GM19238 (cell line): ENCODE results near the gene RTTN.
"Not testable (repeated sequence)": the region's sequence is repeated elsewhere in the genome, so short reads cannot be mapped to it uniquely, and the experiment has no call there.

Experiments used
- DNase-seq: peaks from one replicate; pipeline ENCODE4 v3.0.0; 2011; ENCODE audit warnings: low spot score; ENCODE audit not compliant: insufficient read length

Gene RTTN

DNA sequence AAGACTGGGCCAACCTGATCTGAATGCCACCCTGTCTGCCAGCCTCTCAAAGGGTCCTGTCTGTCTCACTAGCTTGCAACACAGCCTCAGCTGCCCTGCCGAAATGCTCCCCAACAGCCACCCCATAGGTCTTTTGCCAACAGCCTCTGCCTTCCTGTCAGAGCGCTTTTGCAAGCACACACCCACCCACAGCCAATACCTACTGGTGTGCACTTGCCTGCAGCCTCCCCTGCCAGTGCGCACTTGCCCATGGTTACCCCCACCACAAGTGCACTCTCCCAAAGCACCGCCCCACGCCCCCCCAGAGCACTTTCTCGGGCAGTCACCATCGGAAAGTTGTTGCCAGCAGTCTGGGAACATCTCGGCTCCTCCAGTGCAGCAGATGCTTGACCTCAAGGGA is 48.6 kb downstream of the RTTN start:
- no peak for DNase-seq

DNA sequence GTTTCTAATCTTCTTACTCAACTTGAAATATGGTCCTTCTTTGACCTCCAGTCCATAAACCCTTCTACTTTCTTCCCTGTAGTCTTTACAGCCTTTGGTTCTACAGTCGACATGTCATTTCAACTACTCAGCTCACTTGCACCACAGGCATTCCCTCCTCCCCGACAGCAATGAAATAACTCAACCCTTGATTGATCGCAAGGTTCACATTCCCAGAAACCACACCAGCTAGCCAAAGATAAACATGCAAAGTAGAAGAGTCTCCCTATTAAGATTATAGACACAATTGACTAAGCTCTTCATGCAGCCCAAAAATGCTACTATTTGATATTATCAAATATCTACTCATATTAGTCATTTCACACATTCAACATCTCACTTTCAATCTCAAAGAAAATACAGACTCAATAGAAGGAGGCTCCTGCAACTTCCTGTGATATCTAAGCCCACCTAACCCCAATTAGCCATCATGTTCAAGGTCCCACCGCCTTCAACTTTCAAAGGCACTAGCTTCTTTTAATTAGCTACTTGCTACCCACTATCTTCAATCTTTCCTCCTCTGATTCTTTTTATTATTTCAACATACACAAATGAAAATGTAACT is 50.8 kb downstream of the RTTN start:
- DNase-seq = no peak

DNA sequence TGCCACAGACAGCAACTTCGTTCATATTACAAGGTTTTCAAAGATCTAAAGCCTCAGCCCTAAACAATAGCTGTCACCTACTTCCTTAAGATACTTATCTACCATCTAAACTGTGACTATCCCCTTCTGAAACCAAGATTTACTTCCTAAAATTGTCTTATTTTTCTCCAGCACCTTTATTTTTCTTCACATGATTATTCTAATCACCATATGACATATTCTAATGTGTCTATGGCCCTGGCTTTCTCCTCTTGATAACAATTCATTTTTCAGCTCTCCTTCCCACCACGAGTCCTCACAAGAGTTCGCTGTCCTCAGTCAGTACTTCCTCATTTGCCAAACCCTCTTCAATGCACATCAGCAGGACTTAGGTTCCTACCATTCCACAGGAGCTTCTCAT is 53.9 kb downstream of the RTTN start:
- no peak for DNase-seq

DNA sequence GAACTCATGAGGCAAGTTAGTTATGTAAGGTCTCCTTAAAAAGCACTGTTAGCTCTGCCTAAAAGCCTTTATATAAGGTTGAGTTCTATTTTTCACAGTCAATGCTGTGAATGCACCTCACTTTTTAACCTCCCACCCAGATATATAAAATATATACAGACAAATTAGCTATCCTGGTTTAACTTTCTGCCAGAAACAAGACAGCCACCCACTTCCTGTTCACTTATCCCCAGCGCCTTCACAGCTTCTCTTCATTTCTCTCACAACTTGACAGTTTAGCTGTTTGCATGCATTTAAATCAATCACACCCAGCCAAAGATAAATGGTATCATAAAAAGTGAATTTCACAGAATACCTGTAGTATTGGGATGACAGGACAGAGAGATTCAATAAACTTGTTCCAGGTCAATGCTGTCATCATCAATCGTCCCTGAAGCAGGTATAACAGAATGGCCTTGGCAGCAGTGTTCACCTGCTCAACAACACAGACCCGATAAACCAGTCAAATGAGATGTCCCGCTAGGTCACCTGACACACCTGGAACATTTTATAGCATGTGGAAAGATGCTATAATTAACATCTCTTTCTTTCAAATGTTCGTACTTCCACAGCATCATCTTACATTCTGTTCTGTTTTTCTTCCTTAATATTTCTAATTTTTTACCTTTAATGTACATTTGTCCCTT is 55.7 kb downstream of the RTTN start:
- no peak for DNase-seq

DNA sequence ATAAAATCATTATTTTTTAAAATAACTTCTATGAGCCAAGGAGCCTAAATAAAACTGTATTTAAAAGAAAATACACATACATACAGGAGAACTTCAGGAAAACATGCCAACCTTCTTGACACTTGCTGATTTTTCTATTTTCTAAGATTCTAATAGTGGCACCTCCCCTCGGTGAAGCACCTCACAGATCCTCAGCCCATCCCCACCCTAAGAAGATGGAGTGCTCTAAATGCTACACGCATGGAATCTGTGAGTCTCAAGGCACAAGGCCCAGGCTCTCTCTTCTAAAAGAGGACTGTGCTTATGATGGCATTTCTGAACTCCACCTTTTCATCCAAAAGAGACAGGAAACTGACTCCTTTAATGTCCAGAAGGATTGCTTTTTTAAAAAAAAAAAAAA is 56.3 kb downstream of the RTTN start:
- DNase-seq = no peak

DNA sequence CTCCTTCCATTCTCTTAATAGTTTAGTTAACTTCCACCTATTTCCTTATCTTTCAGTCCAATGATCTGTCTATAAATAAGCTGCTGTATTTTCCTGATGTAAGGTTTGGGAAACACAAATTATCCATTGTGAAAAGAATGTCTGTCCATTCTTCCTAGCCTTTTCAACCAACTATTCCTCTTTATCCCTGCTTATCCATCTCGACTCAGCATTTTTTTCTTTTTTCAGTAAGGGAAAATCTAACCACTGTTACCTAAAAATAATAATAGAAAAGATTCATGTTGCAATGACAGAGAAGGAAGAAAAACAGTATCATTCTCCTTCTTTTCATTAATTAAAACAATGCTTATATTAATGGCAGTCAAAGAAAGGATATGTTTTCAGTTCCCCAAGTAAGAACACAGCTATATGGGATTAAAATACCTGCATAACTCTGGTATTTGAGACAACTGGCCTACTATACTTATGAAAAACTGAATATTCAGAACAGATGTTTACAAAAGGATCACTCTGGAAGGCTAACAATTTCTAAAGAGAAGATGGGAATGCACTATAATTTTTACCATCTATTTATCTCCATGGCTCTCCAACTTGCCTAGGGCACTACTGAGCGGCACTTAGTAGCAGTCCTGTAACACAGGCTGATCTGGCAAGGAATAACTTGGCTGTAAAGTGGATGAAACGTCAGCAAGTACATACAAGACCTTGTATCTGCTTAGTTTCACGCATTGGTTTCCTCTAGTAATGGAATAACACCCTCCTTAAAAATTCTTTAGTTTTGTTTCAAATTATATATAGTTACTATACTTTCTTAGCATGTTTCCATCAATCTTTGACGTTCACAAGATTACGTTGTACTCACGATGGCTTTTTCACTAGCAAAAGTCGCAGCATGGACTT is 57.2 kb downstream of the RTTN start:
- no peak for DNase-seq

DNA sequence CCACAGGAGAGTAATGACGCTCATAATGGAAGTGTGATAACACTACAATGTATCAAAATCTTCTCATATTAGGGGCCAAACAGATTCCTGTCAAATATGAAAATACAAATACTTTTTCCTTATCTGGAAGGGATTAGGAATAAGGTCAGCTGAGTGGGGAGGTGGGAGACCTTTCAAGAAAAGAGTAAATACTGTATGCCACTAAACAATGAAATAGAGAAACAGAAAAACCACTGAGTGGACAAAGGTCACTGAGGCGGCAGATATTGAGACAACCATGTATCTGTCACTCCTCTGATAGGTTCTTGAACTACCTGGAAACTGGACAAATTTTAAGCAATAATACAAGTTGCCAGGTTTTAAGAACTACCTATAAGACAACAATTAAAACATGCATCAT is 59.3 kb downstream of the RTTN start:
- no peak for DNase-seq

DNA sequence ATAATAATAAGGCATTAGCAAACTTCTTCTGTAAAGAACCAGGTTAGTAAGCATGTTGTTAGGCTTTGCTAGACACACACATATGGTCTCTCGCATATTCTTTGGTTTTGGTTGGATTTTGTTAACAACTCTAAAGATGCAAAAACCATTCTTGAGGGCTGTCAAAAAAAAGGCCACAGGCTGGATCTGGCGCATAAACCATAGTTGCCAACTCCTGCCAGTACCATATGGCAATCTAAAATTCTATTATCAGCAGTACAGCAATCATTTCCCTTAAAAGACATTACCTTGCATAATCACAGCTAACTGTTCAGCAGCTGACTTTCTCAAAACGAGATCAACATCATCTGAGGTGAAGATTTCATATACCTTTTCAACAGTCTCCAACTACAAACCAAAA is 63.5 kb downstream of the RTTN start:
- DNase-seq = no peak

DNA sequence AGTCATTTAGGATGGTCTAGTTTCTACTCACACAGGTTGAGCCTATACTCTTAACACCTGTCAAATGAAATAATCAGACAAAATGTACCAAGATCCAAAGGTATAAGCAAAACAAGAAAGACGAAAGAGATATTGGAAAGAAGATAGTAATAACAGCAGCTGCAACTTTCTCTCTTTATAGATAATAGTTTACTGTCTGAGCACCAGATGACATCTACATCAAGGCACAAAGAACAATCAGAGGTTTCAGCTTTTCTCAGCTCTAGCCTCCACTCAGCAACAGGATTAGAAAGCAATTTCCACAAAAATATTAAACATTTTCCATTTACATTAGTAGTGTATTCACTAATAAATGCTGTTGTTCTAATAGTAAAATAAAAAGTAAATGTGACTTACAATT is 66.3 kb downstream of the RTTN start:
- DNase-seq = no peak

DNA sequence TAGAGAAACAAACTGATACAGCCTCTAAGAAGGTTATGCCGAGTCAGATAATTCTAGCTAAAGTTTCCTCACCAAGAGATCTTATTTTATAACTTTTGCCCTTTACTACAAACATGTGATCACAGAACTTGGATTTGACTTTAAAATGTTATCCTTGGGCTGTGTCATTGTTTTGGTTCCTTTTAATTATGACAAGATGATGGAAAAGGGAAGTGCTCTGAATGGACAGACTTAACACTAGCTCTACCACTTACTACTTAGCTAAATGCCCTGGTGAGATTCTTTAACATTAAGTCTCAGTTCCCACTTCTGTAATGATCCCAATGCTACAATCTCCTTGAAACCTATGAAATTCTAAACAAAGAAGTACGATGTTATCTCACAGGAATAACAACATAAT is 69.9 kb downstream of the RTTN start:
- DNase-seq = no peak

DNA sequence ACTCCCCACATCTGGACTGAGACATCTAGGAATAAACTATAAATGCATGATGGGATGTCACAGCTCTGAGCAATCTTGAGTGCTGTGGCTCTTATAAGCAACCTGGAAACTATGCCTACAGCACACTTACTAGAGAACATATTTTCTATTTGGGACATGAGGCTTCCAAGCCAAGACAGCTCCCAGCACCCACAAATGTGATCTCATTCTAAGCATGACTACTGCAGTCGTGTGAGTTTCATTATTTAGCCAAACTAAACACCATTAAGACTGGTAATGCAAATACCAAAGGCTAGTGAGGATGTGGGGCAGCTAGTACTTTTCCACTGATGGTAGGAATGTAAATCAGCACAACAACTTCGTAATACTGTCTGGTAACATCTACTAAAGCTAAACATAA is 72.5 kb downstream of the RTTN start:
- DNase-seq = no peak

DNA sequence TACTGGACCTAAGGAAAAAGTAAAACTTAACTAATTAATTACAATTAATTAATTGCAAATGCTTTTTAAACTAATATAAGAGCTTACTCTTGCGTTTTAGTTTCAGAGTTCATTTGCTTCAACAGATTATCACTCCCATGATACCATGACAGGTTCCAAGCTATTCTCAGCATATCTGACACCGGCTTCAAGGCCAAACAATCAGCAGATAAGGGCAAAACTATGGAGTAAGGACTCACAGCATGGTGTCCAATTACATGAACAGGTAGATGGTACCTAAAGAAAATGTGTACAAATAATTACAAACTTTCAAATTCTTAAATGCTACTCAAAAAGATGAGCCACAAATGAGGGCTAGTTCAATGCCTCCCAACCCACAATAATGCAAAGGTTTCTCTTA is 77.2 kb downstream of the RTTN start:
- no peak for DNase-seq

DNA sequence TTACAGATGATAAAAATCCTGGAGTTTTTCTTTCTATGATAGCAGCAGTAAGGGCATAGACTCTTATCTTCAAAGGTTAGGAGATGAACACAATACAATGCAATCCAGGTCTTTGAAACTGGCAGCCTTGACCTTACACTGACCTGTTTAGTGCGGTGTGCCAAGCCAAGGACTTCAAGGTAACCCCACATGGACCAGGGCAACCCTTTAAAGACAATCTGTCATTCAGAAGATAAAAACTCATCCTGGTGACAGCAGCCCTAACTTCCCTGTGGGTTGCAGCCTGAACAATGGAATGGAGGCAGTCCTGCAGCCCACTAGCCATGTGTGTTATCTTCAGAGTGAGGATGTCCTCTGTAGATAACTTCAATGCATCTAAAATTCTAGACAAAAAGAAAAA is 78.1 kb downstream of the RTTN start:
- no peak for DNase-seq

DNA sequence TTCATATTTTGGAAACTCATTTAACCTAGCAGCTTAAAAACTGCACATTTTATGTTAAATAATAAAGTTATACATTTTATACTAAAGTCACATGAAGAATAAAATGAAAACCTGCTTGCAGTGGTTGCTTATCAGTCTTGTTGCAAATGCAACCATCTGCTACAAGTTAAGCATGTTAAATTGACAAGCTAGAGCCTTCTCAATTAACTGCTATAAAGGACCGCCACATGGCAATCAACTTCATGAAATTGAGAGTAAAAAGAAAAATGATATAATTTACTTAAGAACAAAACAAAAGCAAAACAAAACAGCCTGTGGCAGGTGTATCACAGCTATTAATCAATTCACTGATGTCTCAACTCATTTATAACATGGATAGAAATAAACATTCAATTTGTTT is 78.7 kb downstream of the RTTN start:
- no peak for DNase-seq

DNA sequence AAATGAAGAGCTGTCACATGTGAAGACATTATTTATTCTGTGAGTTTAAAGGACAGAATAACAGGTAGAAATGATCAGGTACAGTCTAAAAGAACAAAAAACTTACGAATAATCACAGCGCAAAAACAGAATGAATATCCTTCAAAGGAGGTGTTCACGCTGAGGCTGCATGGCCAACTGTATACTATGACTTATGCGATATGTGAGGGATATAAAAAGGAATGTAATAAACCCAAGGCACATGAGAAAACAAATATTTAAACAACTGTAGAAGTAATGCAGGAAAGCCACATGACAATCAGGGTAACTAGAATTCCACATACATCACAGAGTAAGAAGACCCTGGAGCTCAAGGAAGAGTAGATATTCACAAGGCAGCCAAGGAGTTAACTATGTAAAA is 81.3 kb downstream of the RTTN start:
- no peak for DNase-seq

DNA sequence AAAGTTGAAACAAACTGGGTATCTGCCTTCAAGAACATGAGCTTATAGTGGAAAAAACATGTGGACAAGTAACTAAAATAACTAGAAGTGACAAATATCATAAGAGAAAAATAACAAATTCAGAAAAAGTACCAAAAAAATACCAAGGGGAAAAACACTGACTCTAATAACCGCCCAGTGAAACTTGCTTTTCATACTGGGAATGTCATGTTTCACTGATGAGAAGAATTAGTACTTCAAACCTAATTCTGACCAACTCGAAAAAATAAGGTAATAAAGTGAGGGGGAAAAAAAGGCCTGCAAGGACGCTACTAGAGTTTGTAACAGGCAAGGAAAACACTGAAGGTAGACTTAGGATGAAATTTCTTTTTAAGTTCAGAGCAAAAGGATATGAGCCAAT is 83.6 kb downstream of the RTTN start:
- no peak for DNase-seq

DNA sequence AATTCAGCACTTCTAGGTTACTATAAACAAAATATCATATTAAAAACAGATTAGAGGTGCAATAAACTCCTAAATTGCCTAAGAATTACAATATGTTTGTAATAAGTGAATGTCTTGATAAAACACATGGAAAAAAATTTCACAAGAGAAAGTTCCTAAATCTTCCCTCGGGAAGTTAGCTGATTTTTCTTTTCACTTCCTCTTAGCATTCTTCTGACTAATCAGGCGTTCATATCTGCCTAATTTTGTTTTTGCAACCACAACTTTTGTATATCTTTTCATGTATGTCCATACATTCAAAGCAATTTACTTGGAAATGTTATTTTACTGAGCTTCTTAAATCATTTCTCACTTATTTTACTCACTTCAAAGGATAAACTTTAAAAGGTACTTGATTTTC is 88.5 kb downstream of the RTTN start:
- DNase-seq = no peak

DNA sequence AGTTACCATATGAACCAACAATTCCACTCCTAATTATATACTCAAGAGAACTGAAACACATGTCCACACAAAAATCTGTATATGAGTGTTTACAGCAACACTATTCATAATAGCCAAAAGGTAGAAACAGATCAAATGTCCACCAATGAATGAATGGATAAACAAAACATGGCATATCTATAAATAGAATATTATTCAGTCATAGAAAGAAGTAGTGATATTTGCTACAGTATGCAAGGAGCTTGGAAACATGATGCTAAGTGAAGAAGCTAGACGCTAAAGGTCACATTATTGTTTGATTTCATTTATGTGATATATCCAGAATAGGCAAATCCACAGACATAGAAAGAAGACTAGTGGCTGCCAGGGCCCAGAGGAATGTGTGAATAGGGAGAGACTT is 92.0 kb downstream of the RTTN start:
- DNase-seq = no peak

DNA sequence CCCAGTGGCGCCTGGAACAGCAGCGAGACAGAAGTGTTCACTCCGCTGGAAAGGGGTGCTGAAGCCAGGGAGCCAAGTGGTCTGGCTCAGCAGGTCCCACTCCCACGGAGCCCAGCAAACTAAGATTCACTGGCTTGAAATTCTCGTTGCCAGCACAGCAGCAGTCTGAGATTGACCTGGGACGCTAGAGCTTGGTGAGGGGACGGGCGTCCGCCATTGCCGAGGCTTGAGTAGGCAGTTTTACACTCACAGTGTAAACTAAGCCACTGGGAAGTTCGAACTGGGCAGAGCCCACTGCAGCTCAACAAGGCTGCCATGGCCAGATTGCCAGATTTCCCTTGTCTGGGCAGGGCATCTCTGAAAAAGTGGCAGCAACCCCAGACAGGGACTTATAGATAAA is 94.8 kb downstream of the RTTN start:
- no peak for DNase-seq

DNA sequence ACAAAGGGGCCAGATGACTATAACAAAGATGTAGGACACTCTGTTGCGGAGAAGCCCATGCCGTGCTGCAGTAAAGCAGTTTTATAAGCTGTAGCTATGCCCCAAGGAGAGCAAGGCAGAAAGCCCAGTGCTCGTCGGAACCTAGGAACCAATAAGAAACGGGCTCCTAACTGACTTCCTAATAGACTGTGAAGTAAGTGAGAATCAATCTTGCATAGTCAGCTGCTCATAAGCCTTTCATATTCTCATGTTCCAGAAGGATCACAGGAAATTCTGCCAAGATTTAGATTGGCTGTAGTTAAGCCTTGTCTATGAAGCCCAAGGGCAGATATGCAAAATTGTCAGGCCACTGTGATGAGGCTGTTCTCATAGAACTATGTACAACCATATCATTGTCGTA is 98.4 kb downstream of the RTTN start:
- no peak for DNase-seq

DNA sequence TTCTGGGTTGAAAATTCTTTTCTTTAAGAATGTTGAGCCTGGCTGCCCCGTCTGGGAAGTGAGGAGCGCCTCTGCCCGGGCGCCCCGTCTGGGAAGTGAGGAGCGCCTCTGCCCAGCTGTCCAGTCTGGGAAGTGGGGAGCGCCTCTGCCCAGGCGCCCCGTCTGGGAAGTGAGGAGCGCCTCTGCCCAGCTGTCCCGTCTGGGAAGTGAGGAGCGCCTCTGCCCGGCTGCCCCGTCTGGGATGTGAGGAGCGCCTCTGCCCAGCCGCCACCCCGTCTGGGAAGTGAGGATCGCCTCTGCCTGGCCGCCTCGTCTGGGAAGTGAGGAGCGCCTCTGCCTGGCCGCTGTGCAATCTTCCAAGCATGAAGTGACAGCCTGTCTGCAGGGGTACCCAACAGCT is 102.6 kb downstream of the RTTN start:
- DNase-seq = not testable (repeated sequence)

DNA sequence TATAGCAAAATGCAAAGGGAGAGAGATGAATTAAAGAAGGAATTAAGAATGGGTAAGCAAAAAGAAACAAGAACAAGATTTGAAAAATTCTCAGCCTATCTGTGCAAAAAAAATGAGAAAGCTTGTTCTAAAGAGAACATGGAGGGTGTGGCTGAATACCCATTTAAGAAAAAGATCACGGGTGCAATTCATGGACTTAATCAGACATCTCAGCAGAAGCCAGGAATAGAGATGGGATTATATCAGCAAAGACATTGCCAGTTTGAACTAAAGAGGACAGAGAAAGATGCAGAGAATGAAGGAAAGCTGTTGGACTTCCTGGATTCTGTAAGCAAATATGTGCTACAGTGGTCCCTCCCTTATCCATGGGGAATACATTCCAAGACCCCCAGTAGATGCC is 115.6 kb downstream of the RTTN start:
- no peak for DNase-seq

DNA sequence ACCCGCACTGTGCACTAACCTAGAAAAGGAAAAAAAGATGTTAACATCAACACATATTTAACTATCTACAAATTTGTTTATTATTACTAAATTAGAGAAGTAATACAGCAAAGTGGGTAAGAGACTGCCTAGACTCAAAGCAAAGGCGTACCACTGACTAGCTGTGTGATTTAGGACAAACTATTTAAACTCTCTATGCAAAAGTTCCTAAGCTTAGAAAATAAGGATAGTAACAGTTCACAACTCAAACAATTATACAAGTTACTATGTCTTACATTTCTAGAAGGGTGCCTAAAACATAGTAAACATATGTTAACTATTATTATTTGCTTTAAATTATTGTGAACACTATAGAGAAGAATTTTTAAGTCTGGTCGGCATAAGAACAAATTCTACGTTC is 119.4 kb downstream of the RTTN start:
- no peak for DNase-seq
